GM19468 (cell line): Measurements from ENCODE around the gene AACS.
A peak's percentile ranks its signal among the peaks of the same experiment; 100 is the strongest.
"Not testable (repeated sequence)": the region's sequence is repeated elsewhere in the genome, so short reads cannot be mapped to it uniquely, and the experiment has no call there.

Experiments
- ATAC-seq: cut with Tn5 transposase; IDR thresholded peaks from one replicate; pipeline ENCODE4 v1.9.1; 2021; ENCODE audit warnings: mild to moderate bottlenecking, moderate library complexity, moderate number of reproducible peaks; ENCODE audit not compliant: unreplicated experiment; ENCODE audit errors: extremely low read depth

The AACS gene

GRCh38 chr12:125065021-125065918 lies at the start of gene AACS:
Gene AACS (plus strand): TSS chr12:125065435. CDS start chr12:125065585, 150 bp downstream.
- ATAC-seq: peak; percentile 57

GRCh38 chr12:125015680-125016310 lies 49.4 kb upstream of the AACS start:
- no peak for ATAC-seq

GRCh38 chr12:125017801-125018200 lies 47.4 kb upstream of the AACS start:
- ATAC-seq: no peak

GRCh38 chr12:125018356-125018755 lies 46.9 kb upstream of the AACS start:
- ATAC-seq: no peak

- ATAC-seq: no peak
Measured at GRCh38 chr12:125021096-125021495, 44.1 kb upstream of the AACS start.

- ATAC-seq: no peak
Measured at GRCh38 chr12:125021771-125022170, 43.5 kb upstream of the AACS start.

- ATAC-seq: no peak
Measured at GRCh38 chr12:125023065-125023464, 42.2 kb upstream of the AACS start.

- no peak for ATAC-seq
Measured at GRCh38 chr12:125024949-125025563, 40.2 kb upstream of the AACS start.

- no peak for ATAC-seq
Measured at GRCh38 chr12:125025606-125026235, 39.5 kb upstream of the AACS start.

GRCh38 chr12:125028106-125028505 lies 37.1 kb upstream of the AACS start:
- ATAC-seq: no peak

GRCh38 chr12:125029761-125030358 lies 35.4 kb upstream of the AACS start:
- ATAC-seq: no peak

- ATAC-seq: not testable (repeated sequence)
Measured at GRCh38 chr12:125031471-125031870, 33.8 kb upstream of the AACS start.

- ATAC-seq: no peak
Measured at GRCh38 chr12:125032466-125033152, 32.6 kb upstream of the AACS start.

- no peak for ATAC-seq
Measured at GRCh38 chr12:125033288-125033687, 31.9 kb upstream of the AACS start.

GRCh38 chr12:125038976-125039625 lies 26.1 kb upstream of the AACS start:
- no peak for ATAC-seq

GRCh38 chr12:125049093-125049458 lies 16.2 kb upstream of the AACS start:
- ATAC-seq: no peak

GRCh38 chr12:125050446-125050845 lies 14.8 kb upstream of the AACS start:
- no peak for ATAC-seq

GRCh38 chr12:125050868-125051267 lies 14.4 kb upstream of the AACS start:
- no peak for ATAC-seq

- no peak for ATAC-seq
Measured at GRCh38 chr12:125053821-125054220, 11.4 kb upstream of the AACS start.
